ENCODE results near the gene VPS26C.
"Not testable (repeated sequence)": the region's sequence is repeated elsewhere in the genome, so short reads cannot be mapped to it uniquely, and the experiment has no call there.

Gene VPS26C

DNA sequence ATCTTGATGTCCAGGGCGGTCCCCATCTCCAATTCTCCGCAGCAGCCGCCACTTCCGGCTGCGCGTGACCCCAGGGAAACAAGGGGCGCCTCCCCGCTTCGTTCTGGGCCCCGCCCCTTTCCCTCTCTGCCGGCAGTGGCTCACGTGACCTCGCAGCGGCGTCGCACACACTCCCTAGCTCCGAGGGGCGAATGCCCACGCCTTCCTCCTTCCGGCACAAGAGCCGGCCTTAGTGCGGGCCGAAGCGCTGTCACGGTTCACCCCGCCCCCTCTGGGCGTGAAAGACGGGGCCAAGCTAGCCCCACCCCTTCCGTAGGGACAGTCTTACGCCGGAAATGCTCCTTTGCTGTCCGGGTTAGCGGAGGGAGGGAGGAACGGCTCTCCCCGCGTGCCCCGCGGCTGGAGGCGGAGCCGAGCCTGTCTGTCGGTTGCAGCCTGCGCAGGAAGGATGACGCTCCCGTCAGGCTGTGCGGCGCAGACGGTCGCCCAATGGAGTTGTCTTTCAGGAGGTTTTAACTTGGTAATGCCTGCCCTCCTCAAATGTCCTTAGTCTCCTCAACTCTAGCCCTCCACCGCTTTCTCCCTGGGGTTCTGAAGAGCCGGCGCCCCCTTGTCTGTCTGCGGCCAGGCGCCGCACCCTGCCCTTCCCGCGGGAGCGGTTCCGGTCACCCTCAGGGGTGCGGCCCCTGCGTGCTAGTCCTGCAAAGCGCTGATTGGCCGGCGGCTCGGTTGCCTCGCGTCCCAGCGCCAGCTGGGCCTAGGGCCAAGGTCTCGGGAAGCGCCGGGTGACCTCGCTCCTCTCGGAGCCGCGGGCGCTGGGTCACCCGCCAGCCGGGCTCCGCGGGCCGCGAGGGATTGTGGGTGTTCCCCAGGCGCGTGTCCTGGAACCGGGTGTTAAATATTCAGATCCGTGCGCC, at the start of gene VPS26C:
Gene VPS26C, minus strand, starts transcription at position 66 of the 917 bp plus-strand sequence. Its CDS starts 40 bp downstream, at position 26.
- H3K27me3 ChIP-seq (ENCODE audit: control insufficient read depth, insufficient read depth, low read length) = no peaks in the 10 kb centered on the region
- peak within 1 kb of the TSS; percentile 75 for H3K4me3 ChIP-seq (ENCODE audit: low read length)
- no peaks in the 10 kb centered on the region for H3K36me3 ChIP-seq (ENCODE audit: control insufficient read depth, insufficient read depth, low read length)
- H3K4me1 ChIP-seq (ENCODE audit: control insufficient read depth, insufficient read depth, low read length) = peaks cover 22% of the 10 kb centered on the region
- no peaks in the 10 kb centered on the region for H3K9me3 ChIP-seq (ENCODE audit: control insufficient read depth, low read length)
- H3K9ac ChIP-seq (ENCODE audit: low read length) = peak within 1 kb of the TSS; percentile 86

DNA sequence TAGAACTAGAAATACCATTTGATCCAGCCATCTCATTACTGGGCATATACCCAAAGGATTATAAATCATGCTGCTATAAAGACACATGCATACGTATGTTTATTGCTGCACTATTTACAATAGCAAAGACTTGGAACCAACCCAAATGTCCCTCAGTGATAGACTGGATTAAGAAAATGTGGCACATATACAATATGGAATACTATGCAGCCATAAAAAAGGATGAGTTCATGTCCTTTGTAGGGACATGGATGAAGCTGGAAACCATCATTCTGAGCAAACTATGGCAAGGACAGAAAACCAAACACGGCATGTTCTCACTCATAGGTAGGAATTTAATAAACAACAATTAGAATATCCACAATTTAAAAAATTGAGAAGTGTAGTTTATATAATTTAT, 48.9 kb upstream of the VPS26C start:
- H3K27me3 ChIP-seq (ENCODE audit: control insufficient read depth, insufficient read depth, low read length); H3K4me3 ChIP-seq (ENCODE audit: low read length); H3K36me3 ChIP-seq (ENCODE audit: control insufficient read depth, insufficient read depth, low read length); H3K4me1 ChIP-seq (ENCODE audit: control insufficient read depth, insufficient read depth, low read length); H3K9me3 ChIP-seq (ENCODE audit: control insufficient read depth, low read length); H3K9ac ChIP-seq (ENCODE audit: low read length): not testable (repeated sequence)

DNA sequence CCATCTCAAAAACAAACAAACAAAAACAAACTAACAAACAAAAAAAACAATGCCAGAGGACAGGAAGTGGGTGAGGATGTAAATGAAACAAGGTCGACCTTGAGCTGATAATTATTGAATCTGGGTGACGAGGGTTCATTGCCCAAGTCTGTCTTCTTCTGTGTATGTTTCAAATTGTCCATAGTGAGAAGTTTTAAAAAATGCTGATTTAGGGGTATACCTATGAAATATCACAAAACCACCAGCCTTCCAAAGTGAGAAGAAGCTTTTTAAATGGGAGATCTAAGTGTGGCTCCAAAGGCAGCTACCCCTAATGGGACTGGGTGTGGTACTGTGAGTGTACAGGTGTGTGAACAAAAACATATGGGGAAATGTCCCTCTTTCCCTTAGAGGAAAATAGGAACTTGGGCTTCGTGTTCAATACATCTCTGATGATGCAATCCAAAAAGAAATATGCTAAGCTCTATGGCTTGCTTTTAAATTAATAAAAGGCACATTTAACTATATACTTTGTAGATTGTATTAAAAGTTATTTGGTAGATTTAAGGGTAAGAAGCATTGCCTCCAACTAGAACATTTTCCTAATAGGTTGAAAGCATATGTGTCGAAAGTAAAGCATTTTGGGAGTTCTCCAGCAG, 33.1 kb upstream of the VPS26C start:
- no peaks in the 10 kb centered on the region for H3K27me3 ChIP-seq (ENCODE audit: control insufficient read depth, insufficient read depth, low read length)
- no peaks in the 10 kb centered on the region for H3K4me1 ChIP-seq (ENCODE audit: control insufficient read depth, insufficient read depth, low read length)
- no peak overlapping the region for H3K4me3 ChIP-seq (ENCODE audit: low read length)
- H3K9ac ChIP-seq (ENCODE audit: low read length) = no peak overlapping the region
- no peaks in the 10 kb centered on the region for H3K9me3 ChIP-seq (ENCODE audit: control insufficient read depth, low read length)
- H3K36me3 ChIP-seq (ENCODE audit: control insufficient read depth, insufficient read depth, low read length) = no peaks in the 10 kb centered on the region

DNA sequence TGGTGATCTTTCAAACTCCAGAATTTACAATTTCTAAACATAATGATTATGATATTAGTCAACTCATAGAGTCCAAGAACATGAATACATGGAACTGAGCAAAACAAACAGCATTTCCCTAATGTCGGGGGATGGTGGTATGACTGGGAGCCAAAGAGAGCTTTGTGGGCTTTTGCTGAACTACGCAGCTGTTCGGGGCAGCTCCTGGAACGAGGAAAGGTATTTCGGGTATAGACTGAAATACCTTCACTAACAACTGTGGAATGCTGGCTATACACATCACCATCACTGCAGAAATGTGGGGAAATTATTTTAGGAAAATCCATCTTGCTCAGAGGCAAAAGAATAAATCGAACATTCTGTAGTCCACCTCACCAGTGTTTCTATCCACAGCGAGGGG, 30.2 kb upstream of the VPS26C start:
- H3K27me3 ChIP-seq (ENCODE audit: control insufficient read depth, insufficient read depth, low read length) = no peaks in the 10 kb centered on the region
- no peak overlapping the region for H3K4me3 ChIP-seq (ENCODE audit: low read length)
- H3K4me1 ChIP-seq (ENCODE audit: control insufficient read depth, insufficient read depth, low read length) = no peaks in the 10 kb centered on the region
- H3K9ac ChIP-seq (ENCODE audit: low read length) = no peak overlapping the region
- no peaks in the 10 kb centered on the region for H3K9me3 ChIP-seq (ENCODE audit: control insufficient read depth, low read length)
- no peaks in the 10 kb centered on the region for H3K36me3 ChIP-seq (ENCODE audit: control insufficient read depth, insufficient read depth, low read length)

DNA sequence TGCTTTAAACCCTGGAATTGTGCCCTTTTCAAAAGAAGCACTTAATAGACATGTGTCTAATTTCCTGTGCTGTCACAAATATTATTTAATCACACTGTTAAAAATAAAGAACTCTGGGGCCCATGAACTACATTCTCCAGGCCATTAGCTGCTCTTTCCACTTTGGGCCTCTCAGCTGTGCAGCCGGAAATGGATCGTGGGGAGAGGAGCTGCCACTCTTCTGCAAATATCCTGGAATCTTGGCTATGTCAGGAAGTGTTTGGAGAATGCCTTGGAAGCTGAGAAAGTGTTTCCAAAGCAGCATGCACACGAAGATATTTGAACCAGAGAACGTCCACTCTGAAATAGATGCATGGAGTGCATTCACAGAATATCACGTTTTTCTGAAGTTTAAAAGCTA, 27.5 kb upstream of the VPS26C start:
- H3K36me3 ChIP-seq (ENCODE audit: control insufficient read depth, insufficient read depth, low read length) = no peaks in the 10 kb centered on the region
- H3K9me3 ChIP-seq (ENCODE audit: control insufficient read depth, low read length) = no peaks in the 10 kb centered on the region
- no peaks in the 10 kb centered on the region for H3K4me1 ChIP-seq (ENCODE audit: control insufficient read depth, insufficient read depth, low read length)
- H3K9ac ChIP-seq (ENCODE audit: low read length) = no peak overlapping the region
- H3K27me3 ChIP-seq (ENCODE audit: control insufficient read depth, insufficient read depth, low read length) = no peaks in the 10 kb centered on the region
- H3K4me3 ChIP-seq (ENCODE audit: low read length) = no peak overlapping the region

DNA sequence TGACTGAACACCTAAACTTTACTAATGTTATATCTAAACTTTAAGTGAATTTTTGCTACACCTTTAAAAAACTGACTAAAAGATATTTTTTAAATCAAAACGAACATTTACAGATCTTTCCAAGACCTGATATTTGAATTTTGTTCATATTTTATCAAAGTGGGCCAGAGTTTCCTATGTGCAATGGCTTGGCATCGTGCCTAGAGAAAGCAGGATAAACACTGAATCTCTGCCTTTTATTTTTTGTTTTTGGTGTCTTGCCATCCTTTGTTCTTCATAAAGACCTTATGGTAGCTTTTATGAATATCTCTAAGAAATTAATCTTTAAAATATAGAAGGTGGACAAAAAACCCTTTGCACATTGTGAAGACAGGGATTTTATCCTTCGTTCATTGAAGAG, 25.8 kb upstream of the VPS26C start:
- Histone ChIP-seq H3K36me3 (ENCODE audit: control insufficient read depth, insufficient read depth, low read length) (no peaks in the 10 kb centered on the region), H3K9ac (ENCODE audit: low read length) (no peak overlapping the region), H3K9me3 (ENCODE audit: control insufficient read depth, low read length) (no peaks in the 10 kb centered on the region), H3K27me3 (ENCODE audit: control insufficient read depth, insufficient read depth, low read length) (no peaks in the 10 kb centered on the region), H3K4me1 (ENCODE audit: control insufficient read depth, insufficient read depth, low read length) (no peaks in the 10 kb centered on the region), H3K4me3 (ENCODE audit: low read length) (no peak overlapping the region)

DNA sequence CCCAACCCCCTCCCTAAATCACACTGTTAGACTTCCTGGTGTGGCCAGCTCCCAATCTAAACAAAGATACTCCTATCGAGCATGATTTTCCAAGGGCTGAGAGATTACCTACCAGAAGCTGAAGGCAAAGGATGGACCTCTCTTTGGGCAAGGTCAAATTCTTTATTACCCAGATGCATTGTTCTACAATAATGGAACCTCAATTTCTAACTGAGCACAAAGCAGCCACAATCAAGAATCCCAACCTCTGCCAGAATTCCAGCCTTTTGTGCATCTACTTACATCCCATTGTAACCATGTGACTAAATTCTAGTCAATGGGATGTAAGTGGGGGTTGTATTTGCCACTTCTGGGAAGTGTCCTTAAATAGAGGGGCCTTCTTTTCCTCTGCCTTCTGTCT, 24.9 kb upstream of the VPS26C start:
- no peaks in the 10 kb centered on the region for H3K27me3 ChIP-seq (ENCODE audit: control insufficient read depth, insufficient read depth, low read length)
- H3K4me3 ChIP-seq (ENCODE audit: low read length) = no peak overlapping the region
- H3K36me3 ChIP-seq (ENCODE audit: control insufficient read depth, insufficient read depth, low read length) = no peaks in the 10 kb centered on the region
- H3K4me1 ChIP-seq (ENCODE audit: control insufficient read depth, insufficient read depth, low read length) = no peaks in the 10 kb centered on the region
- H3K9me3 ChIP-seq (ENCODE audit: control insufficient read depth, low read length) = no peaks in the 10 kb centered on the region
- H3K9ac ChIP-seq (ENCODE audit: low read length) = no peak overlapping the region

DNA sequence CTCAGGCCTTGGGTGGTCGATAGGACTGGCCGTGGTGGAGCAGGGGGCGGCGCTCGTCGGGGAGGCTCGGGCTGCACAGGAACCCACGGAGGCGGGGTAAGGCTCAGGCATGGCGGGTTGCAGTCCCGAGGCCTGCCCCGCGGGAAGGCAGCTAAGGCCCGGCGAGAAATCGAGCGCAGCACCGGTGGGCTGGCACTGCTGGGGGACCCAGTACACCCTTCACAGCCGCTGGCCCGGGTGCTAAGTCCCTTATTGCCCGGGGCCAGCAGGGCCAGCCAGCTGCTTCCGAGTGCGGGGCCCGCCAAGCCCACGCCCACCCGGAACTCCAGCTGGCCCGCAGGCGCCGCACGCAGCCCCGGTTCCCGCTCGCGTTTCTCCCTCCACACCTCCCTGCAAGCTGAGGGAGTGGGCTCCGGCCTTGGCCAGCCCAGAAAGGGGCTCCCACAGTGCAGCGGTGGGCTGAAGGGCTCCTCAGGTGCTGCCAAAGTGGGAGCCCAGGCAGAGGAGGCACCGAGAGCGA, 16.1 kb upstream of the VPS26C start:
- not testable (repeated sequence) for H3K9me3 ChIP-seq (ENCODE audit: control insufficient read depth, low read length); H3K36me3 ChIP-seq (ENCODE audit: control insufficient read depth, insufficient read depth, low read length); H3K9ac ChIP-seq (ENCODE audit: low read length); H3K4me1 ChIP-seq (ENCODE audit: control insufficient read depth, insufficient read depth, low read length); H3K27me3 ChIP-seq (ENCODE audit: control insufficient read depth, insufficient read depth, low read length); H3K4me3 ChIP-seq (ENCODE audit: low read length)

DNA sequence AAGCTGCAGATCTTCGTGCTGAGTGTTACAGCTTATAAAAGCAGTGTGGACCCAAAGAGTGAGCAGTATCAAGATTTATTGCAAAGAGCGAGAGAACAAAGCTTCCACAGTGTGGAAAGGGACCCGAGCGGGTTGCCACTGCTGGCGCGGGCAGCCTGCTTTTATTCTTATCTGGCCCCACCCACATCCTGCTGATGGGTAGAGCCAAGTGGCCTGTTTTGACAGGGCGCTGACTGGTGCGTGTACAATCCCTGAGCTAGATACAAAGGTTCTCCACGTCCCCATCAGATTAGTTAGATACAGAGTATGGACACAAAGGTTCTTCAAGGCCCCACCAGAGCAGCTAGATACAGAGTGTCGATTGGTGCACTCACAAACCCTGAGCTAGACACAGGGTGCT, 15.5 kb upstream of the VPS26C start:
- H3K4me1 ChIP-seq (ENCODE audit: control insufficient read depth, insufficient read depth, low read length); H3K9me3 ChIP-seq (ENCODE audit: control insufficient read depth, low read length); H3K4me3 ChIP-seq (ENCODE audit: low read length); H3K27me3 ChIP-seq (ENCODE audit: control insufficient read depth, insufficient read depth, low read length); H3K9ac ChIP-seq (ENCODE audit: low read length); H3K36me3 ChIP-seq (ENCODE audit: control insufficient read depth, insufficient read depth, low read length): not testable (repeated sequence)

DNA sequence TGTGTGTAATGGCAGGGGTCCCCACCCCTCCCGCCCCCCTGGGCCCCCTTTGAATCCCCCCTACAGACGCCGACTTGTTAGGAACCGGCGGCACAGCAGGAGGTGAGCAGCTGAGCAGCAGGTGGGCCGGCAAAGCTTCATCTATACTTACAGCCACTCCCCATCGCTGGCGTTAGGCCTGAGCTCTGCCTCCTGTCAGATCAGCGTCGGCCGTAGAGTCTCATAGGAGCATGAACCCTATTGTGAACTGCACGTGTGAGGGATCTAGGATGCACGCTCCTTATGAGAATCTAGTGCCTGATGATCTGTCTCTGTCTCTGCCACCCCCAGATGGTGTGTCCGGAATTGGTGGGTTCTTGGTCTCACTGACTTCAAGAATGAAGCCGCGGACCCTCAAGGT, 14.9 kb upstream of the VPS26C start:
- H3K36me3 ChIP-seq (ENCODE audit: control insufficient read depth, insufficient read depth, low read length) = no peaks in the 10 kb centered on the region
- no peak overlapping the region for H3K4me3 ChIP-seq (ENCODE audit: low read length)
- H3K9ac ChIP-seq (ENCODE audit: low read length) = no peak overlapping the region

DNA sequence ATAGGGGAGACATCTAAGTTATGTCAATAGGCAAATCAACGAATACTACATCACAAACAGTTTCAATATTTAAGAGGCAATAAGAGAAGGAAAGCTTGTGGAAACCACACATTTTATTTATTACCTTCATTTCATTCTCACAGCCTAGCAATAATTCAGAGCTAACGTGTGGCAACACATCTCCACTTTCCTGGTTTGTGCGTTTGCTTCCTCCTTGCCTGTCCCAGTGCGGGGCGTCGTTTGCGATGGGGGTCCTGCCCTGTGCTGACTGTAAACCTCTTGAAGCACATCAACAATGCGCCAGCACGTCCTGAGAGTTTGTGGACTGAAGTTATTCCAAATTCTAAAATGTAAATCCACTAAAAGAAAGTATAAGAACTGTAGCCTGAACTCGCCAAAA, 14.4 kb upstream of the VPS26C start:
- H3K9ac ChIP-seq (ENCODE audit: low read length) = no peak overlapping the region
- H3K4me1 ChIP-seq (ENCODE audit: control insufficient read depth, insufficient read depth, low read length) = no peaks in the 10 kb centered on the region
- H3K4me3 ChIP-seq (ENCODE audit: low read length) = no peak overlapping the region
- no peaks in the 10 kb centered on the region for H3K36me3 ChIP-seq (ENCODE audit: control insufficient read depth, insufficient read depth, low read length)
- H3K27me3 ChIP-seq (ENCODE audit: control insufficient read depth, insufficient read depth, low read length) = no peaks in the 10 kb centered on the region
- no peaks in the 10 kb centered on the region for H3K9me3 ChIP-seq (ENCODE audit: control insufficient read depth, low read length)

More for the DNA sequence above, 14.9 kb upstream of the VPS26C start:
- Histone ChIP-seq H3K9me3 (ENCODE audit: control insufficient read depth, low read length) (no peaks in the 10 kb centered on the region), H3K4me1 (ENCODE audit: control insufficient read depth, insufficient read depth, low read length) (no peaks in the 10 kb centered on the region), H3K27me3 (ENCODE audit: control insufficient read depth, insufficient read depth, low read length) (no peaks in the 10 kb centered on the region)

DNA sequence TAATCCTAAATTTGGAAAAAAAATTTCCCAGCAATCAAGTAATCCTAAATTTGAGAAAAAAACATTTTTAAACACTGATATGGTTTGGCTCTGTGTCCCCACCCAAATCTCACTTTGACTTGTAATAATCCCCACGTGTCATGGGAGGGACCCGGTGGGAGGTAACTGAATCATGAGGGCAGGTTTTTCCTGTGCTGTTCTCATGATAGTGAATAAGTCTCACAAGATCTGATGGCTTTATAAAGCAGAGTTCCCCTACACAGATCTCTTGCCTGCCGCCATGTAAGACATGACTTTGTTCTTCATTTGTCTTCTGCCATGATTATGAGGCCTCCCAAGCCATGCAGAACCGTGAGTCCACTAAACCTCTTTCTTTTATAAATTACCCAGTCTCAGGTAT, 12.1 kb upstream of the VPS26C start:
- H3K4me1 ChIP-seq (ENCODE audit: control insufficient read depth, insufficient read depth, low read length); H3K27me3 ChIP-seq (ENCODE audit: control insufficient read depth, insufficient read depth, low read length); H3K9ac ChIP-seq (ENCODE audit: low read length); H3K4me3 ChIP-seq (ENCODE audit: low read length); H3K36me3 ChIP-seq (ENCODE audit: control insufficient read depth, insufficient read depth, low read length); H3K9me3 ChIP-seq (ENCODE audit: control insufficient read depth, low read length): not testable (repeated sequence)

All from mucosa of stomach (tissue), 1 donor.